ENCODE data around the gene OR5K2. TPM values are rescaled to one million over a fixed set of nuclear protein-coding genes. Genes with fewer than 3 reads are reported as not detected.

The OR5K2 gene
- total RNA-seq, 1 donor from 2014 or later = not detected

- intact Hi-C loops (cut with DNase I) = no loop called here
- Histone ChIP-seq H3K27ac (no peak overlapping the region), H3K36me3 (no peaks in the 10 kb centered on the region), H3K4me3 (no peak overlapping the region), H3K9me3 (no peaks in the 10 kb centered on the region), H3K27me3 (ENCODE audit: low read depth) (no peaks in the 10 kb centered on the region), H3K4me1 (no peaks in the 10 kb centered on the region)
- TF ChIP-seq CTCF (IDR thresholded peaks at IDR 0.05) = no peak
- ATAC-seq = no peak
- DNase-seq = no peak
These were observed 2.5 kb downstream of the OR5K2 start for GRCh38 chr3:98500019-98500418.

GRCh38 chr3:98501270-98501669, 3.8 kb downstream of the OR5K2 start:
- Histone ChIP-seq H3K4me3 (no peak overlapping the region), H3K27ac (no peak overlapping the region), H3K36me3 (no peaks in the 10 kb centered on the region), H3K27me3 (ENCODE audit: low read depth) (no peaks in the 10 kb centered on the region), H3K4me1 (no peaks in the 10 kb centered on the region), H3K9me3 (no peaks in the 10 kb centered on the region)
- intact Hi-C loops (cut with DNase I) = no loop called here
- no peak for TF ChIP-seq CTCF (IDR thresholded peaks at IDR 0.05)
- ATAC-seq (no peak), DNase-seq (no peak)

- no peak for TF ChIP-seq CTCF (IDR thresholded peaks at IDR 0.05)
- intact Hi-C loops (cut with DNase I) = no loop called here
- no peak for DNase-seq
- ATAC-seq = no peak
- no peaks in the 10 kb centered on the region for H3K27me3 ChIP-seq (ENCODE audit: low read depth)
- H3K4me3 ChIP-seq = no peak overlapping the region
- H3K9me3 ChIP-seq = no peaks in the 10 kb centered on the region
- no peaks in the 10 kb centered on the region for H3K4me1 ChIP-seq
- H3K36me3 ChIP-seq = no peaks in the 10 kb centered on the region
- H3K27ac ChIP-seq = no peak overlapping the region
These were observed 4.5 kb downstream of the OR5K2 start for GRCh38 chr3:98501863-98502576.

GRCh38 chr3:98504539-98504938, 7.1 kb downstream of the OR5K2 start:
- Histone ChIP-seq H3K27ac (no peak overlapping the region), H3K36me3 (no peaks in the 10 kb centered on the region), H3K27me3 (ENCODE audit: low read depth) (no peaks in the 10 kb centered on the region), H3K9me3 (no peaks in the 10 kb centered on the region), H3K4me3 (no peak overlapping the region), H3K4me1 (no peaks in the 10 kb centered on the region)
- ATAC-seq = no peak
- intact Hi-C loops (cut with DNase I) = no loop called here
- no peak for DNase-seq
- TF ChIP-seq CTCF (IDR thresholded peaks at IDR 0.05) = no peak

GRCh38 chr3:98508582-98508981, 11.1 kb downstream of the OR5K2 start:
- H3K4me1 ChIP-seq = no peaks in the 10 kb centered on the region
- ATAC-seq = no peak
- no peaks in the 10 kb centered on the region for H3K9me3 ChIP-seq
- no peaks in the 10 kb centered on the region for H3K27me3 ChIP-seq (ENCODE audit: low read depth)
- intact Hi-C loops (cut with DNase I) = no loop called here
- no peaks in the 10 kb centered on the region for H3K36me3 ChIP-seq
- no peak for DNase-seq
- no peak overlapping the region for H3K27ac ChIP-seq
- TF ChIP-seq CTCF (IDR thresholded peaks at IDR 0.05) = no peak
- no peak overlapping the region for H3K4me3 ChIP-seq

All from lower lobe of right lung (tissue), 2 donors.